Progenitor cell of endocrine pancreas (in vitro differentiated cells): ENCODE measurements around the gene TRIM51. TPM values are rescaled to one million over a fixed set of nuclear protein-coding genes. Genes with fewer than 3 reads are reported as not detected.
"Not testable (repeated sequence)": the region's sequence is repeated elsewhere in the genome, so short reads cannot be mapped to it uniquely, and the experiment has no call there.

Experiments
- DNase-seq: peaks from one replicate; pipeline ENCODE4 v3.0.0; 2021; ENCODE audit warnings: low spot score; ENCODE audit not compliant: unreplicated experiment
- H3K27ac Mint-ChIP-seq: 2 replicates; pipeline ENCODE4 v1.8.0; 2021; ENCODE audit warnings: mild to moderate bottlenecking, moderate library complexity, mixed read lengths
- H3K27me3 Mint-ChIP-seq: 2 replicates; pipeline ENCODE4 v1.8.0; 2021; ENCODE audit warnings: mixed read lengths
- H3K36me3 Mint-ChIP-seq: 2 replicates; pipeline ENCODE4 v1.8.0; 2022; ENCODE audit warnings: mixed read lengths; ENCODE audit not compliant: insufficient read depth
- H3K4me1 Mint-ChIP-seq: 2 replicates; pipeline ENCODE4 v1.8.0; 2021; ENCODE audit warnings: low read depth, mixed read lengths
- H3K4me3 Mint-ChIP-seq: 2 replicates; pipeline ENCODE4 v1.8.0; 2021; ENCODE audit warnings: low read depth, mild to moderate bottlenecking, moderate library complexity, mixed read lengths
- H3K9me3 Mint-ChIP-seq: 2 replicates; pipeline ENCODE4 v1.8.0; 2021; ENCODE audit warnings: low read depth, mixed read lengths
- total RNA-seq: library from RNA; stranded (reverse); gene quantifications from 2 replicates; pipeline ENCODE4 v1.2.1, GENCODE V29; 2021
- TF ChIP-seq, protein P1 (sequence below): fragments of 200-600 bp; sonication (generic); IDR thresholded peaks from one replicate; pipeline ENCODE4 v1.5.0; 2021; ENCODE audit warnings: antibody characterized with exemption, mild to moderate bottlenecking; ENCODE audit not compliant: unreplicated experiment

Gene TRIM51
- total RNA-seq, 1 donor from 2014 or later, result not detected

DNA sequence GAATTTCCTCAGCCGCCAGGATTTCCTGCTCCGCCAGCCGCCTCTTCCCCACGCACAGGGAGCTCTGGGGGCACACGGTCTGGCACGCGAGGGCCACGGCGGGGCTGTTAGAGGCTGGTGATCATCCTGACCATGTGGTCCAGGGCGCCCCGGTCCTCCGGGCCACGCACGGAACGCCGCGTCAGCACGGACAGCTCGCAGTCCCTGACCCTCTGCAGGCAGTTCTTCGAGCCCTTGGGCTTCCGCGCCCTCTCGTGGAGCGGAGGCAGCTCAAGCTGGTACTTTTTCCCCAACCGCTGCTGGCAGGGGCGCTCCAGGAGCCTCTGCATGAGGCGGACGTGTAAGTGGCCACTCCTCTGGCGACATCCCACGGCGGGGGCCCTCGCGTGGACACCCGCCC is 10.0 kb upstream of the TRIM51 start:
- peaks cover 16% of the 10 kb centered on the region for H3K9me3 Mint-ChIP-seq
- not testable (repeated sequence) for H3K4me1 Mint-ChIP-seq, H3K27me3 Mint-ChIP-seq

GRCh38 chr11:55884995-55885394 is 1.9 kb downstream of the TRIM51 start:
- H3K9me3 Mint-ChIP-seq, result peaks cover 34% of the 10 kb centered on the region
- not testable (repeated sequence) for H3K27ac Mint-ChIP-seq, DNase-seq, H3K4me1 Mint-ChIP-seq, H3K36me3 Mint-ChIP-seq, H3K4me3 Mint-ChIP-seq, H3K27me3 Mint-ChIP-seq

More for the DNA sequence above, 10.0 kb upstream of the TRIM51 start:
- not testable (repeated sequence) for H3K27ac Mint-ChIP-seq, H3K4me3 Mint-ChIP-seq, H3K36me3 Mint-ChIP-seq, DNase-seq

DNA sequence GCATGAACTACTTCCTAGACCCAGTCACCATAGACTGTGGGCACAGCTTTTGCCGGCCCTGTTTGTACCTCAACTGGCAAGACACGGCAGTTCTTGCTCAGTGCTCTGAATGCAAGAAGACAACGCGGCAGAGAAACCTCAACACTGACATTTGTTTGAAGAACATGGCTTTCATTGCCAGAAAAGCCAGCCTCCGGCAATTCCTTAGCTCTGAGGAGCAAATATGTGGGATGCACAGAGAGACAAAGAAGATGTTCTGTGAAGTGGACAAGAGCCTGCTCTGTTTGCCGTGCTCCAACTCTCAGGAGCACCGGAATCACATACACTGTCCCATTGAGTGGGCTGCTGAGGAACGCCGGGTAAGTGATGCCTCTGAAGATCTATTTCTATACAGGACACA is 2.4 kb downstream of the TRIM51 start:
- H3K27ac Mint-ChIP-seq, result not testable (repeated sequence)

DNA sequence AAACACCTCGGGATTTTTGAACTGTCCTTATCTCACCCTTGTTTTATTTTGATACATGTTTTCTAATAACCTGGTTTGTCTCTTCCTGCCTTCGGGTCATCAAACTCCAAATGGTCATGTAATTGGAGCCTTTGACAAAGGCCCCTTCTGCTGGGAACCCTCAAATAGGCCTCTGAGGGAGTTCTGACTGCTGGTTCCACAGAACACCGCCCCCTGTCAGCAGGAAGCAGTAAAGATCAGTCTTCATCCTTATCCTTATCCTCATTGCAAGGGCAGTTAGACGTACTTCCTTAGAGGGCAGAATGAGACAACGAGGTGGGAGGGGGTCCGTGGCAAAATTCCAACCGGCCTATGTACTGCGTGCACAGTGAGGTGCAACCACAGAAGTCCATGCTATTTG is 12.1 kb downstream of the TRIM51 start:
- no peak for DNase-seq
- Mint-ChIP-seq H3K4me3 (no peak overlapping the region), H3K27me3 (no peaks in the 10 kb centered on the region), H3K4me1 (no peaks in the 10 kb centered on the region), H3K27ac (no peak overlapping the region), H3K9me3 (peaks cover 44% of the 10 kb centered on the region), H3K36me3 (no peaks in the 10 kb centered on the region)
- TF ChIP-seq, protein P1, sequence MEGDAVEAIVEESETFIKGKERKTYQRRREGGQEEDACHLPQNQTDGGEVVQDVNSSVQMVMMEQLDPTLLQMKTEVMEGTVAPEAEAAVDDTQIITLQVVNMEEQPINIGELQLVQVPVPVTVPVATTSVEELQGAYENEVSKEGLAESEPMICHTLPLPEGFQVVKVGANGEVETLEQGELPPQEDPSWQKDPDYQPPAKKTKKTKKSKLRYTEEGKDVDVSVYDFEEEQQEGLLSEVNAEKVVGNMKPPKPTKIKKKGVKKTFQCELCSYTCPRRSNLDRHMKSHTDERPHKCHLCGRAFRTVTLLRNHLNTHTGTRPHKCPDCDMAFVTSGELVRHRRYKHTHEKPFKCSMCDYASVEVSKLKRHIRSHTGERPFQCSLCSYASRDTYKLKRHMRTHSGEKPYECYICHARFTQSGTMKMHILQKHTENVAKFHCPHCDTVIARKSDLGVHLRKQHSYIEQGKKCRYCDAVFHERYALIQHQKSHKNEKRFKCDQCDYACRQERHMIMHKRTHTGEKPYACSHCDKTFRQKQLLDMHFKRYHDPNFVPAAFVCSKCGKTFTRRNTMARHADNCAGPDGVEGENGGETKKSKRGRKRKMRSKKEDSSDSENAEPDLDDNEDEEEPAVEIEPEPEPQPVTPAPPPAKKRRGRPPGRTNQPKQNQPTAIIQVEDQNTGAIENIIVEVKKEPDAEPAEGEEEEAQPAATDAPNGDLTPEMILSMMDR, result no peak

More for the DNA sequence above, 2.4 kb downstream of the TRIM51 start:
- peaks cover 34% of the 10 kb centered on the region for H3K9me3 Mint-ChIP-seq
- not testable (repeated sequence) for H3K4me3 Mint-ChIP-seq, H3K4me1 Mint-ChIP-seq, H3K36me3 Mint-ChIP-seq, DNase-seq, H3K27me3 Mint-ChIP-seq

DNA sequence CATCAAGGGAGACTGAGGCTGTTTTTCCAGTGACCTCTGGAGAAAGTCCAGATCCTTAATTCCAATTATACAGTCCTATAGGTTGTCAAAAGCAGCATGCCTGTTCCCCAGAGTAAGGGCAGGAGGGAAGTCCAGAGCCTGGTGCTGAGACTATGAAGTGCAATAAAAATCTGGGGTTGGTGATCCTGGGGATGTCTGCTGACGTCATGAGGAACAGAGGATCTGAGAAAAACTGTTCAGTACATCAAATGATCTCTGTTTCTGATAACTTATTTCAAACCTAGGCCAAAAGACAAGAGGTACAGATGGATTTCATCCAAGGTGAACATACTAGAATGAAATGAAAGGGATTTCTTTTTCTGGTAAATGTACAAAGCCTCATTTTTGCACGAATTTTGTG is 19.2 kb downstream of the TRIM51 start:
- no peak for DNase-seq
- peaks cover 23% of the 10 kb centered on the region for H3K9me3 Mint-ChIP-seq
- no peaks in the 10 kb centered on the region for H3K36me3 Mint-ChIP-seq
- H3K4me1 Mint-ChIP-seq, result no peaks in the 10 kb centered on the region
- no peaks in the 10 kb centered on the region for H3K27me3 Mint-ChIP-seq
- H3K4me3 Mint-ChIP-seq, result no peak overlapping the region
- no peak overlapping the region for H3K27ac Mint-ChIP-seq
- TF ChIP-seq, protein P1, result no peak

DNA sequence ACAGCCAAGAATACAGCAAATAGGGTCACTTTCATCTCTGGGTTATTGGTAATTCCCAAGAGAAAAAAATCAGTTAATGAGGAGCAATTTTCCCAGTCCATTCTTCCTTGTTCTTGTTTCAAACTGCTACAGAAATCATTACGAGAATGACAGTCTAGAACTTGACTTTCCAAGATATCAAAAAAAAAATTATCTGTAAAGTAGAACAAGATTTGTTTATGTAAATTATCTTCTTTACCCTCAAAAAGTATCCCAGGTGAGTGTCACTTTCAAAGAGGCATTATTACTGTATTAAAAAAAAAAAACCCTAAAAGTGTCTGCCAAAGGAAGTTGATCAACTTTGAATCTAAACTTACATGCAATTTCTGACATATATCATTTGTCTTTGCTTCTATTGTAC is 31.4 kb downstream of the TRIM51 start, which contains the start of gene OR5W2:
Gene OR5W2, minus strand, starts transcription at position 101 of the 400 bp plus-strand sequence. Its CDS starts 0 bp downstream, at position 101.
- Mint-ChIP-seq H3K27me3 (no peaks in the 10 kb centered on the region), H3K4me3 (no peak within 1 kb of the TSS), H3K9me3 (peaks cover 16% of the 10 kb centered on the region), H3K27ac (no peak within 1 kb of the TSS), H3K36me3 (no peaks in the 10 kb centered on the region), H3K4me1 (no peaks in the 10 kb centered on the region)
- DNase-seq, result no peak
- TF ChIP-seq, protein P1, result no peak

DNA sequence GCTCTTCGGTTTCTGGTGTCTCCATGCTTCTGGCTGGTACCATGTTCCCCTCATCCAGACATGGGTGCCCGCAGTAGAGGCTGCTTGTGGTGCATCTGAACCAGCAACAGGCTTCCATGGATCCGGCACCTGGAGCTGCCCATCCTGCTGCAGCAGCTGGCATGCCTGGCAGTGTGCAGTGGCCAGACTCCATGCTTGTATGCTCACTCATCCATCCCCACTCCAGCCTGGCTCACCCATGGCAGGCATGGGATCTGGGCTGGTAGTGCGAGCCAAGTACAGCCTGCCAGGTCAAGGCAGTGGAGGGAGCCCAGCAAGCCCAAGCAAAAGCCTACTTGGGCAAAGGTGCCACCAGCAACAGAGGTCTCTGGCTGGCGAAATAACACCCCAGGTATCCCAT is 37.4 kb downstream of the TRIM51 start:
- no peak for DNase-seq
- H3K27ac Mint-ChIP-seq, result no peak overlapping the region
- peaks cover 20% of the 10 kb centered on the region for H3K9me3 Mint-ChIP-seq
- H3K4me3 Mint-ChIP-seq, result no peak overlapping the region
- no peaks in the 10 kb centered on the region for H3K4me1 Mint-ChIP-seq
- TF ChIP-seq, protein P1, result no peak
- no peaks in the 10 kb centered on the region for H3K27me3 Mint-ChIP-seq
- no peaks in the 10 kb centered on the region for H3K36me3 Mint-ChIP-seq
